DND-41 (cell line): ENCODE results near the gene ALG13.

ENCODE experiments used
- CTCF ChIP-seq: IDR thresholded peaks from 2 replicates; pipeline ENCODE4 v1.5.1; 2012; ENCODE audit warnings: borderline replicate concordance, low read length, moderate library complexity, mild to moderate bottlenecking; ENCODE audit not compliant: poor library complexity, severe bottlenecking; ENCODE audit errors: extremely low read depth
- EZH2 ChIP-seq: IDR thresholded peaks from 3 replicates; pipeline ENCODE4 v1.6.1; 2012; ENCODE audit warnings: borderline replicate concordance, low read depth, mild to moderate bottlenecking, moderate library complexity, low read length, inconsistent platforms; ENCODE audit not compliant: severe bottlenecking

DNA sequence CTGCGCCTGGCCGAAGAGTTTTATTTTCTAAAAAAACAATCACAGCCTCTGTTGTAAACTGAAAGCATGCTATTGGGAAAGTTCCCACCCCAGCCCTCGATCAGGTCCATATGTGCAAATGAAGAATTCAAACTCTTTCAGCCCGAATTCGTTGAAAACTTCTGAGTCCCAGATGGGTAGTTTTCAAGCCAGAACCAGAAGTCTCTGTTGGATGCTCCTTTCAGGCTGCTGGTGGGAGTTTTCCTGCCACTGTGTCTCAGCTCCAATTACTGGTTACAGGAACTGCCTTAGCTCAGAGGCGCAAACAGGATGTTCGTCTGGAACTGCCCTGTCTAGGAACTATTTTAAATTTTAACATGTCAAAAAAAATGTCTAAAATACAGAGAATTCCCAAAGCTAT, 9.3 kb upstream of the ALG13 start:
- no peak for TF ChIP-seq EZH2
- no peak for TF ChIP-seq CTCF
